ENCODE measurements around the gene JAGN1.

- TF ChIP-seq CTCF (IDR thresholded peaks at IDR 0.05; ENCODE audit: insufficient read depth, low read length, poor library complexity, severe bottlenecking) (no peak), EZH2phosphoT487 (conservative IDR thresholded peaks at IDR 0.05; ENCODE audit: low read length) (no peak)
These were observed 46.5 kb upstream of the JAGN1 start, which contains the start of gene RPUSD3 for GRCh38 chr3:9843715-9844438.
